ENCODE data around the gene PXYLP1. TPM values are rescaled to one million over a fixed set of nuclear protein-coding genes. Genes with fewer than 3 reads are reported as not detected.

The PXYLP1 gene
- total and polyA plus RNA-seq, 7 donors = 2.4 to 12.2 (median 5.8) TPM

GRCh38 chr3:141192345-141192744, 39.3 kb upstream of the PXYLP1 start:
- WGBS, 2 donors = 6 to 12% methylated on average over 11 of the region's 11 CpGs
- DNase-seq = peak; percentile 98
- no peak overlapping the region for H3K4me3 ChIP-seq
- no peaks in the 10 kb centered on the region for H3K27me3 ChIP-seq
- no peaks in the 10 kb centered on the region for H3K36me3 ChIP-seq
- peaks cover 0 to 4% (median 0%) of the 10 kb centered on the region in 4 donors for H3K4me1 ChIP-seq
- no peak overlapping the region for H3K27ac ChIP-seq
- no peaks in the 10 kb centered on the region for H3K9me3 ChIP-seq
- TF ChIP-seq, protein P1, sequence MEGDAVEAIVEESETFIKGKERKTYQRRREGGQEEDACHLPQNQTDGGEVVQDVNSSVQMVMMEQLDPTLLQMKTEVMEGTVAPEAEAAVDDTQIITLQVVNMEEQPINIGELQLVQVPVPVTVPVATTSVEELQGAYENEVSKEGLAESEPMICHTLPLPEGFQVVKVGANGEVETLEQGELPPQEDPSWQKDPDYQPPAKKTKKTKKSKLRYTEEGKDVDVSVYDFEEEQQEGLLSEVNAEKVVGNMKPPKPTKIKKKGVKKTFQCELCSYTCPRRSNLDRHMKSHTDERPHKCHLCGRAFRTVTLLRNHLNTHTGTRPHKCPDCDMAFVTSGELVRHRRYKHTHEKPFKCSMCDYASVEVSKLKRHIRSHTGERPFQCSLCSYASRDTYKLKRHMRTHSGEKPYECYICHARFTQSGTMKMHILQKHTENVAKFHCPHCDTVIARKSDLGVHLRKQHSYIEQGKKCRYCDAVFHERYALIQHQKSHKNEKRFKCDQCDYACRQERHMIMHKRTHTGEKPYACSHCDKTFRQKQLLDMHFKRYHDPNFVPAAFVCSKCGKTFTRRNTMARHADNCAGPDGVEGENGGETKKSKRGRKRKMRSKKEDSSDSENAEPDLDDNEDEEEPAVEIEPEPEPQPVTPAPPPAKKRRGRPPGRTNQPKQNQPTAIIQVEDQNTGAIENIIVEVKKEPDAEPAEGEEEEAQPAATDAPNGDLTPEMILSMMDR (IDR thresholded peaks at IDR 0.05) = peak; percentile 98 to 99 (median 98)
- no peak for TF ChIP-seq POLR2A (IDR thresholded peaks at IDR 0.05)
- intact Hi-C loops (cut with DNase I) = loop anchor here (2.0 kb wide), 1 partner anchor 182 kb away; no protein-coding TSS in a partner anchor

DNA sequence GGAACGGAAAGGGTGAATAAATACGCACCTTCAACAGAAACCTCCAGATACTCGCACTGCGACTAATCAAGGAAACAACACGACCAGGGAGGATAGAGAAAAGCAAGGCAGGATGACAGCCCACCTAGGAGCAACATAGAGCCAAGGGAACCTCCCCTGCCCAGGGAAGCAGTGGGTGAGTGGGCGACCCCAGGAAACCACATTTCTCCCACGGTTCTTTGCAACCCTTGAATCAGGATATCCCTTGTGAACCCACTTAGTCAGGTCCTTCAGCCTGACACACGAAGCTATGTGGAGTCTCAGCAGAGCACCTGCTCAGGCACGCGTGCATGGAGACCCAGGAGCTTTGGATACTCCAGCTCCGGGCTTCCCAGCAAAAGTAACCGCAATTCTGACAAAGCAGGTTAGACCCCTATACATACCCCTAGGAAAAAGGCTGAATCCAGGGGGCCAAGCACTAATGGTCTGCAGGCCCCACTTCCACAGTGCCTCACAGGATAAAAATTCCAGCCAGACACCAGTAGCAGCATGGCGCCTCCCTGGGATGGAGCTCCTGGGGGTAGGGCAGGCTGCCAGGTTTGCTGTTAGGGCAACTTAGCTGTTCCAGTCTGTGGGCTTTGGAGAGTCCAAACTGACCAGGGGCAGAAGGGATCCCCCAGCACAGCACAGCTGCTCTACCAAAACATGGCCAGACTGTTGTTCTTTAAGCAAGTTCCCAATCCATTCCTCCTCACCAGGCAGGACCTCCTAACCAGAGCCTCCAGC, 38.4 kb upstream of the PXYLP1 start:
- no peak for DNase-seq
- peaks cover 0 to 4% (median 0%) of the 10 kb centered on the region in 4 donors for H3K4me1 ChIP-seq
- H3K9me3 ChIP-seq = no peaks in the 10 kb centered on the region
- 80 to 82% methylated on average over 13 of the region's 13 CpGs for WGBS, 2 donors
- H3K27me3 ChIP-seq = no peaks in the 10 kb centered on the region
- H3K36me3 ChIP-seq = no peaks in the 10 kb centered on the region
- no peak overlapping the region for H3K4me3 ChIP-seq
- intact Hi-C loops (cut with DNase I) = loop anchor here (2.0 kb wide), 1 partner anchor 182 kb away; no protein-coding TSS in a partner anchor
- no peak overlapping the region for H3K27ac ChIP-seq
- TF ChIP-seq, protein P1 (IDR thresholded peaks at IDR 0.05) = no peak
- TF ChIP-seq POLR2A (IDR thresholded peaks at IDR 0.05) (no peak), EP300 (IDR thresholded peaks at IDR 0.05) (no peak), POLR2AphosphoS5 (IDR thresholded peaks at IDR 0.05) (no peak)

- DNase-seq = no peak
- H3K9me3 ChIP-seq = no peaks in the 10 kb centered on the region
- intact Hi-C loops (cut with DNase I) = no loop called here
- no peaks in the 10 kb centered on the region for H3K36me3 ChIP-seq
- H3K27ac ChIP-seq = no peak overlapping the region
- TF ChIP-seq, protein P1 (IDR thresholded peaks at IDR 0.05) = no peak
- TF ChIP-seq POLR2A (IDR thresholded peaks at IDR 0.05) = no peak
- no peak for TF ChIP-seq POLR2AphosphoS5 (IDR thresholded peaks at IDR 0.05)
- TF ChIP-seq EP300 (IDR thresholded peaks at IDR 0.05) = no peak
- no peak overlapping the region for H3K4me3 ChIP-seq
- H3K4me1 ChIP-seq = no peaks in the 10 kb centered on the region
- H3K27me3 ChIP-seq = no peaks in the 10 kb centered on the region
- WGBS, 2 donors = 38 to 64% methylated on average over 3 of the region's 3 CpGs
Observed at GRCh38 chr3:141201122-141201521, 30.5 kb upstream of the PXYLP1 start.

- 47 to 75% methylated on average over 4 of the region's 4 CpGs for WGBS, 2 donors
- no peaks in the 10 kb centered on the region for H3K9me3 ChIP-seq
- H3K4me3 ChIP-seq = no peak overlapping the region
- intact Hi-C loops (cut with DNase I) = no loop called here
- no peak for DNase-seq
- no peaks in the 10 kb centered on the region for H3K36me3 ChIP-seq
- no peaks in the 10 kb centered on the region for H3K27me3 ChIP-seq
- no peak for TF ChIP-seq EP300 (IDR thresholded peaks at IDR 0.05)
- TF ChIP-seq POLR2AphosphoS5 (IDR thresholded peaks at IDR 0.05) = no peak
- no peak for TF ChIP-seq POLR2A (IDR thresholded peaks at IDR 0.05)
- TF ChIP-seq, protein P1 (IDR thresholded peaks at IDR 0.05) = no peak
- no peaks in the 10 kb centered on the region for H3K4me1 ChIP-seq
- H3K27ac ChIP-seq = no peak overlapping the region
Observed at GRCh38 chr3:141202682-141203081, 28.9 kb upstream of the PXYLP1 start.

Measured in sigmoid colon (tissue), 7 donors.